GM12892 (cell line): Measurements from ENCODE around the gene LIMS4.
"Not testable (repeated sequence)": the region's sequence is repeated elsewhere in the genome, so short reads cannot be mapped to it uniquely, and the experiment has no call there.

Experiments
- POLR2A ChIP-seq: IDR thresholded peaks from 2 replicates; pipeline ENCODE4 v1.6.1; 2011; ENCODE audit warnings: low read depth, low read length, control low read depth
- POLR2AphosphoS5 ChIP-seq: IDR thresholded peaks from 2 replicates; pipeline ENCODE4 v1.6.1; 2011; ENCODE audit warnings: low read depth, low read length, control low read depth
- TAF1 ChIP-seq: IDR thresholded peaks from 2 replicates; pipeline ENCODE4 v1.6.1; 2011; ENCODE audit warnings: low read depth, mild to moderate bottlenecking, control low read depth, low read length, borderline replicate concordance

GRCh38 chr2:110401001-110401618, 71.5 kb downstream of the LIMS4 start:
- not testable (repeated sequence) for TF ChIP-seq POLR2A, POLR2AphosphoS5, TAF1
